Lower leg skin (tissue), 4 donors: ENCODE results near the gene TLR4. TPM values are rescaled to one million over a fixed set of nuclear protein-coding genes. Genes with fewer than 3 reads are reported as not detected.

ENCODE experiments used
- DNase-seq, 2 donors: peaks; one replicate each; pipeline ENCODE4 v3.0.0-alpha.2; 2019; ENCODE audit warnings: low spot score in 2 of 2
- H3K4me3 ChIP-seq: fragments of 200-600 bp; sonication (generic); 2 replicates; pipeline ENCODE4 v1.5.1; 2017; ENCODE audit warnings: mild to moderate bottlenecking, low read depth; ENCODE audit not compliant: poor library complexity, severe bottlenecking
- CTCF ChIP-seq, 3 donors: fragments of 450-650 bp; IDR thresholded peaks; one replicate each; pipeline ENCODE4 v1.5.1; 2016; ENCODE audit warnings: antibody characterized with exemption in 3 of 3, mild to moderate bottlenecking in 3 of 3, moderate library complexity in 2 of 3
- POLR2A ChIP-seq, 2 donors: fragments of 450-650 bp; IDR thresholded peaks; one replicate each; pipeline ENCODE4 v1.6.1; 2016 to 2017; ENCODE audit warnings: antibody characterized with exemption in 2 of 2, mild to moderate bottlenecking in 1 of 2, moderate library complexity in 1 of 2
- WGBS, 2 donors: methylation state at CpG; one replicate each; pipeline ENCODE4 v1.1.5; 2018; 5-methylcytosine and 5-hydroxymethylcytosine counted together
- intact Hi-C: fragments of 100-400 bp; cut with DNase I; formaldehyde crosslinking; loops from one replicate; pipeline ENCODE4 v1.15.0; 2023; ENCODE audit warnings: low total_unique reads
- total RNA-seq, 4 donors: library from RNA; depleted of rRNA; stranded (reverse); fragments of >200 nt; gene quantifications; one replicate each; pipeline ENCODE4 v1.1.0, GENCODE V29; 2016

The TLR4 gene
- total RNA-seq, 4 donors from 2014 or later = 3.9 to 11.3 (median 5.3) TPM

DNA sequence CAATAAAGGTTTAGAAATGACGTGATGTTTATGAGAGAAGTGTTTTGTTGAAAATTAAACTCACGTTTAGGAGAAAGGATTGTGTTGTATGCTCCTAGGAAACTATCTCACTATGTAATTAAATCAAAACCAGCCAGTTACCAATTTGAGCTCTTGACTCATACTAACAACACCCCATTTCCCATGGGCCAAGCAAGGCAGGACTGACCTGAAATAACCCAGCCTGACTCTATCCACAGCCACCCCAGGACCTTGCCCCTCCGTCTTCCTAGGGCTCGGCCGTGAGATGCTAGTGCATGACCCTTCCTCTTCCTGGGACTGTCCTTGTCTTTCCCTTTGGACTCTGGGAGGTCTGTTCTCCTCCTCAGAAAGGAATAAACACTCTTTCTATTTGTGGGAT is 16.4 kb downstream of the TLR4 start:
- peak; percentile 54 to 90 for DNase-seq
- TF ChIP-seq POLR2A (IDR thresholded peaks at IDR 0.05) (no peak), CTCF (IDR thresholded peaks at IDR 0.05) (no peak)
- intact Hi-C loops = no loop called here
- WGBS, 2 donors = 37 to 59% methylated on average over 5 of the region's 5 CpGs
- H3K4me3 ChIP-seq = no peak overlapping the region

- WGBS, 2 donors = 81 to 85% methylated on average over 2 of the region's 2 CpGs
- H3K4me3 ChIP-seq = no peak overlapping the region
Measured at GRCh38 chr9:117720987-117721386, 16.8 kb downstream of the TLR4 start.

GRCh38 chr9:117722108-117722761 is 18.0 kb downstream of the TLR4 start:
- 71 to 80% methylated on average over 6 of the region's 6 CpGs for WGBS, 2 donors
- H3K4me3 ChIP-seq = no peak overlapping the region
- no peak for TF ChIP-seq POLR2A (IDR thresholded peaks at IDR 0.05)
- no peak for DNase-seq
- intact Hi-C loops = no loop called here

More at GRCh38 chr9:117720987-117721386, 16.8 kb downstream of the TLR4 start:
- intact Hi-C loops = no loop called here
- TF ChIP-seq POLR2A (IDR thresholded peaks at IDR 0.05) (no peak), CTCF (IDR thresholded peaks at IDR 0.05) (no peak)
- no peak for DNase-seq

DNA sequence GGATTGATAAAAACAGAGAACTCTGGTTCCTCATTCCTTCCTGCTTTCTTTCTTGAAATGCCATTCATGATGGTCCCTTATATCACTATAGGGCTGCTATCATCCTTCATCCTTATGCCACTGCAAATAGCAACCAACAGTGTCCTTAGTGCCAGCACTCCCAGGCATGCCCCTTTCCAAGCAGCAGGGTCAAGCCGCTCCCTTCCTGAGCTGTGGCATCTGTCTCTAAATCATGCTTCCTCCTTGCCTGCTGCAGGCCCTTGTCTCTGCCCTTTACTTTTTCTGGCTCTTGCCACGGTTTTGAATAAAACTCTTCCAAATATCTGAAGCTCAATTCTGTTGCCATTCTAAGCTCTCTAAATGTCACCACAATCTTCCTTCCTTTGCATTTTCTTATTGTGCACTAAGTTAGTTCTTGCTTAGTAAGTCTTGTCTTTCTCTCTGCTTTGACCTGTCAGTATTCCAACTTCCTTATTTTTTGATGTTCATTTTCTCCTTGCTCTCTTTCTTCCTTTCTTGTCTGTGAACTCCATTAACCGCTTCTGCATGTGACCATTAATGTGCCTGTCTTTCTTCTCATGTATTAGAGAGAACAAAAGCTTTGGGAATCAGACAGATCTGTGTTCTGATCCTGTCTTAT is 19.9 kb downstream of the TLR4 start:
- no peak for DNase-seq
- intact Hi-C loops = no loop called here
- TF ChIP-seq POLR2A (IDR thresholded peaks at IDR 0.05) (no peak), CTCF (IDR thresholded peaks at IDR 0.05) (no peak)
- no peak overlapping the region for H3K4me3 ChIP-seq
- 43 to 56% methylated on average over 3 of the region's 3 CpGs for WGBS, 2 donors

DNA sequence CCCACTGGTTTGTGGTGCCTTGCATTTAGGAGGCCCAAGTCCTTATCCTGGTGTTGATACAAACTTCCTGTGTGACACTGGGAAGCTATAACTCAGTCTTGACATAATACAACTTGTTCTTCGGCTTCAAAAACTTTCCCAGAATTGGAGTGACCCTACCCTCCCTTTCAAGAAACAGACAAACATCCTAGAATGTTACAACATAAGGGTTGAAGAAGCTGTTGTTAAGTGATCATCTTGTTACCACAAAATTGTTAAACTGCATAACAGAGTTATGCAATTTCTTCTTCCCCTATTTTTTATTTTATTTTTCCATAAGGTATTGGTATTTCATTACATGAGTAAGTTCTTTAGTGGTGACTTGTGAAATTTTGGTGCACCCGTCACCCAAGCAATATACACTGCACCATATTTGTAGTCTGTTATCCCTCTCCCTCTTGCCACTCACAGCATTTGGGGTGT is 21.3 kb downstream of the TLR4 start:
- DNase-seq = peak in 1 of 2 donors; percentile 33
- WGBS, 2 donors = 36 to 43% methylated on average over 2 of the region's 2 CpGs
- intact Hi-C loops = no loop called here
- no peak for TF ChIP-seq CTCF (IDR thresholded peaks at IDR 0.05)
- TF ChIP-seq POLR2A (IDR thresholded peaks at IDR 0.05) = no peak
- H3K4me3 ChIP-seq = no peak overlapping the region

- 86 to 87% methylated on average over 2 of the region's 2 CpGs for WGBS, 2 donors
- intact Hi-C loops = no loop called here
Measured at GRCh38 chr9:117729375-117729774, 25.2 kb downstream of the TLR4 start.

More at GRCh38 chr9:117729375-117729774, 25.2 kb downstream of the TLR4 start:
- no peak for DNase-seq
- no peak overlapping the region for H3K4me3 ChIP-seq
- TF ChIP-seq POLR2A (IDR thresholded peaks at IDR 0.05) (no peak), CTCF (IDR thresholded peaks at IDR 0.05) (no peak)
